T-cell (primary cell): Measurements from ENCODE around the gene GCSAML. TPM values are rescaled to one million over a fixed set of nuclear protein-coding genes. Genes with fewer than 3 reads are reported as not detected.
"Not testable (repeated sequence)": the region's sequence is repeated elsewhere in the genome, so short reads cannot be mapped to it uniquely, and the experiment has no call there.

ENCODE experiments used
- ATAC-seq, 4 experiments: fragments of 200-7000 bp in 3 of 4; fragments of 150-1000 bp in 1 of 4; cut with Tn5 transposase; replicated peaks in 1 of 4; 1 replicate in 3 of 4; 2 replicates in 1 of 4; pipeline ENCODE4 v1.10.0; 2021; ENCODE audit warnings: moderate library complexity in 3 of 4, mild to moderate bottlenecking in 2 of 4, moderate number of reproducible peaks in 1 of 4
- CTCF ChIA-PET, 2 donors: fragments of 300-600 bp; sonication (Branson Sonifier 250); formaldehyde crosslinking; loops; one replicate each; lab custom pipeline; 2022; ENCODE audit warnings: antibody characterized with exemption in 2 of 2; lab: Charles Lee
- POLR2A ChIA-PET, 2 donors: fragments of 300-600 bp; sonication (Branson Sonifier 250); formaldehyde crosslinking; loops; one replicate each; lab custom pipeline; 2022; ENCODE audit warnings: antibody characterized with exemption in 2 of 2; lab: Charles Lee
- DNase-seq, 35 experiments: peaks; one replicate each; pipeline versions ENCODE4 v3.0.0 to v3.0.0-alpha.2; 2013 to 2023
- H3K27ac ChIP-seq: one replicate; pipeline ENCODE4 v1.5.1; 2013; ENCODE audit warnings: low read length
- H3K27me3 ChIP-seq, 2 experiments: replicated peaks in 1 of 2; 1 replicate in 1 of 2; 2 replicates in 1 of 2; pipeline versions ENCODE4 v1.6.1 to v1.7.0; 2013; ENCODE audit warnings: low read length in 1 of 2, mixed read lengths in 1 of 2; ENCODE audit not compliant: control insufficient read depth in 2 of 2, insufficient read depth in 2 of 2; ENCODE audit errors: extremely low read depth in 1 of 2
- H3K36me3 ChIP-seq, 2 donors: 1 replicate in 1 of 2; 2 replicates in 1 of 2; pipeline versions ENCODE4 v1.6.1 to v1.7.0; 2013; ENCODE audit warnings: low read length in 1 of 2; ENCODE audit not compliant: control insufficient read depth in 2 of 2, insufficient read depth in 1 of 2; ENCODE audit errors: extremely low read depth in 1 of 2
- H3K4me1 ChIP-seq, 2 experiments: 1 replicate in 1 of 2; 2 replicates in 1 of 2; pipeline versions ENCODE4 v1.6.1 to v1.7.0; 2013; ENCODE audit warnings: low read length in 2 of 2, mixed read lengths in 1 of 2; ENCODE audit not compliant: insufficient read depth in 2 of 2, control insufficient read depth in 1 of 2; ENCODE audit errors: extremely low read depth in 1 of 2
- H3K4me3 ChIP-seq, 2 donors: 1 replicate in 1 of 2; 2 replicates in 1 of 2; pipeline versions ENCODE4 v1.5.1 to v1.7.0; 2013; ENCODE audit warnings: mild to moderate bottlenecking in 2 of 2, low read length in 1 of 2, moderate library complexity in 1 of 2; ENCODE audit not compliant: control insufficient read depth in 1 of 2; ENCODE audit errors: extremely low read depth in 1 of 2
- H3K9me3 ChIP-seq: 2 replicates; pipeline ENCODE4 v1.7.0; 2013
- H3K27ac Mint-ChIP-seq, 2 donors: one replicate each; pipeline ENCODE4 v1.8.0; 2020 to 2021; ENCODE audit warnings: mild to moderate bottlenecking in 2 of 2, mixed read lengths in 2 of 2
- H3K27me3 Mint-ChIP-seq, 2 donors: one replicate each; pipeline ENCODE4 v1.8.0; 2021 to 2022; ENCODE audit warnings: mixed read lengths in 2 of 2
- H3K36me3 Mint-ChIP-seq: one replicate; pipeline ENCODE4 v1.8.0; 2021; ENCODE audit warnings: mixed read lengths
- H3K4me1 Mint-ChIP-seq, 3 donors: one replicate each; pipeline ENCODE4 v1.8.0; 2020 to 2022; ENCODE audit warnings: mixed read lengths in 3 of 3, mild to moderate bottlenecking in 1 of 3
- H3K4me3 Mint-ChIP-seq, 3 donors: one replicate each; pipeline ENCODE4 v1.8.0; 2020 to 2022; ENCODE audit warnings: mild to moderate bottlenecking in 3 of 3, mixed read lengths in 3 of 3, moderate library complexity in 3 of 3
- H3K9me3 Mint-ChIP-seq, 3 donors: one replicate each; pipeline ENCODE4 v1.8.0; 2020 to 2022; ENCODE audit warnings: mixed read lengths in 3 of 3
- WGBS: methylation state at CpG from one replicate; pipeline ENCODE4 v1.1.5; 2013; ENCODE audit warnings: missing lambda C conversion rate; ENCODE audit not compliant: insufficient coverage; 5-methylcytosine and 5-hydroxymethylcytosine counted together
- total RNA-seq, 35 experiments: library from RNA in 6 of 35; stranded (reverse) in 6 of 35; fragments of 120-200 nt in 1 of 35; gene quantifications; one replicate each; pipeline versions ENCODE4 v1.2.1 to v1.2.4 and lab custom pipeline; 2013 to 2026

GCSAML gene
- total RNA-seq = under 1 TPM in 4 of 5 donors, not detected in 1; 0.26 to 0.85 (median 0.36) TPM
- not detected for total RNA-seq (2013)
- total RNA-seq (lab: John Stamatoyannopoulos, UW) = 0 to 4.3 (median 0.56) reads per million in 29 experiments

GRCh38 chr1:247548769-247549182 lies at the start of gene GCSAML:
Gene GCSAML, plus strand, starts transcription at chr1:247549134. Its CDS starts 58 bp downstream, at chr1:247549192.
- H3K4me3 Mint-ChIP-seq = no peak within 1 kb of the TSS
- no peak within 1 kb of the TSS for H3K27ac Mint-ChIP-seq
- Histone ChIP-seq H3K9me3 (no peaks in the 10 kb centered on the region), H3K36me3 (no peaks in the 10 kb centered on the region), H3K4me3 (no peak within 1 kb of the TSS), H3K27ac (no peak within 1 kb of the TSS), H3K4me1 (no peaks in the 10 kb centered on the region), H3K27me3 (peaks cover 0 to 3% of the 10 kb centered on the region in 2 experiments)
- ChIA-PET POLR2A (no interaction called here), CTCF (no interaction called here)
- H3K4me1 Mint-ChIP-seq = peaks cover 8 to 10% (median 8%) of the 10 kb centered on the region in 3 donors
- DNase-seq = no peak
- no peak for ATAC-seq
- peaks cover 18% of the 10 kb centered on the region in 2 donors for H3K27me3 Mint-ChIP-seq
- no peaks in the 10 kb centered on the region for H3K9me3 Mint-ChIP-seq
- WGBS = 9% methylated on average over 6 of the region's 13 CpGs
- no peaks in the 10 kb centered on the region for H3K36me3 Mint-ChIP-seq

DNA sequence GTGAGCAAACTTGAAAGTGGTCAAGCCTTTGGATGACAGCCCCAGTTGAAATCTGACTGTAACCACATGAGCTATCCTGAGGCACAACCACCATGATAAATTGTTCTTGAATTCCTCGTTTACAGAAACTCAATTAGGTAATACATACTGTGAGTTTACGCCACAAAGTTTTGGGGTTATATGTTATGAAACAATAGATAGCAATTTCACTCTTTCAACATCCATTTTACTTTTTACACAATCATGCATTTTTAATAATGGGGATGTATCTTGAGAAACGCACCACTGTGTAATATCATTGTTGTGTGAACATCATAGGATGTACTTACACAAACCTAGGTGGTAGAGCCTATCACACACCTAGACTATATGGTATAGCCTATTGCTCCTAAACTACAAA lies 48.1 kb upstream of the GCSAML start:
- H3K27ac ChIP-seq = no peak overlapping the region
- ATAC-seq = no peak

DNA sequence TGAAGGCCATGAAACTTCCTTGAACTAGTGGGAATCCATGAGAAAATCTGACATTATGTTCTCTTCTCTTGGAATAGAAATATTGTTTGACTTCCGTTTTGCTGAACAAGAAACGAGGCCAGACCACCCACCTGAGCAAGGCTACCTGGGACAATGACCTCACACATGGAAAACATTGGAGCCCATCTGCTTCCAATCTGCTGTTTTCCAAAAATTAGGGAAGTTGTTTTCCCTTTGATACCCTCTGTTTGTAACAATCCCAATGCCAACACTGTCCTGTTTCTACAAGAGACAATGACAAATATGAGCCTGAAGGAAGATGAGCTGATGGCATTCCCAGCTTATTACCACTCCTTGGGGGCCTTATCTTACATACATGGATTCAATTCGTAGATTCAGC lies 42.1 kb upstream of the GCSAML start:
- 50% methylated on average over 1 of the region's 3 CpGs for WGBS
- no peaks in the 10 kb centered on the region for H3K27me3 ChIP-seq
- POLR2A ChIA-PET = no interaction called here

More for the DNA sequence above, 48.1 kb upstream of the GCSAML start:
- H3K27me3 ChIP-seq = no peaks in the 10 kb centered on the region
- H3K4me1 ChIP-seq = no peaks in the 10 kb centered on the region
- no peaks in the 10 kb centered on the region for H3K9me3 ChIP-seq
- no peaks in the 10 kb centered on the region for H3K9me3 Mint-ChIP-seq
- DNase-seq = no peak
- CTCF ChIA-PET = no interaction called here
- POLR2A ChIA-PET = no interaction called here
- H3K27me3 Mint-ChIP-seq = peaks cover 7 to 14% of the 10 kb centered on the region in 2 donors
- H3K4me3 ChIP-seq = no peak overlapping the region
- H3K36me3 ChIP-seq = no peaks in the 10 kb centered on the region
- no peaks in the 10 kb centered on the region for H3K4me1 Mint-ChIP-seq
- WGBS = no CpG with 5 or more reads among the region's 3 CpGs
- no peaks in the 10 kb centered on the region for H3K36me3 Mint-ChIP-seq
- no peak overlapping the region for H3K27ac Mint-ChIP-seq
- no peak overlapping the region for H3K4me3 Mint-ChIP-seq

DNA sequence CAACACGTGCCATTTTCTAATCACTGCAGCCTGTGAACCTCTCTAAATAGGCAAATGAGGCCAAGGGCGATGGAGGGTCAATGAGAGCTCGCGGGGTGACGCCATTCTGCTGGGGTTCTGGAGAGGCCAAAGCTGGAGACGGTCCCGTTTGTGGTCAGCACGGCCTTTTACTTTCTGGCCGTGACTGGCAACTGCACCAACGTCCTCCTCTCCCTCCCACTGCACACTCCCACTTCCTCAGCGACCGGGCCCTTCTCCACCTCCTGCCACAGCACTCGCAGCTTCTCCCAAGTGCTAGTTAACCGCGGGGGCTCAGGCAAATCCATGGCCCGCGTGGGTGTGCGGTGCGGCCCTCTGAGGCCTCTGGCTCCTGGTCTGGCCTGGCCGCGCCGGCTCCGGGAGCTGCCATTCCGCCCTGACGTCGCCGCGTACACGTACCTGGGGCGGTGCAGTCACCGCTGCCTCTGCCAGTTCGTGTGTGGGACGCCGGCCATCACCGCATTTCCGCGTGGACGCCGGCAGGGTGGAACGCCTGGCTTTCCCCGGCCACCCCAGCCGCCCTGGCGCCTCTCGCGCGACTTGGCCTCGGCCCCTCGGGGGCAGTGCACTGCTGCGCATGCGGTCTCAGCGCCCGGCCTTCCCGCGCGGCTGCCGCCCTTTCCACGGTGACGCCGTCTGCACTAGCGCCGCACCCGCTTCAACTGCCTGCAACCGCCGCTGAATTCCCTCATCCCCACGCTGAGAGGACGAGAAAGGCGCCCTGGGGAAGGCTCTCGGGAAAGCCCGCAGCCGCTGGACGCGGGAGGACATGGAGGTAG lies 30.9 kb upstream of the GCSAML start:
- Histone ChIP-seq H3K27me3 (peaks cover 0 to 12% of the 10 kb centered on the region in 2 experiments), H3K4me1 (no peaks in the 10 kb centered on the region), H3K27ac (no peak overlapping the region), H3K4me3 (peak overlapping the region in 1 of 2 donors; percentile 17), H3K36me3 (no peaks in the 10 kb centered on the region), H3K9me3 (no peaks in the 10 kb centered on the region)
- 61% methylated on average over 63 of the region's 72 CpGs for WGBS
- Mint-ChIP-seq H3K9me3 (peaks cover 0 to 3% (median 0%) of the 10 kb centered on the region in 3 donors), H3K4me1 (no peaks in the 10 kb centered on the region), H3K36me3 (no peaks in the 10 kb centered on the region), H3K4me3 (no peak overlapping the region), H3K27ac (no peak overlapping the region), H3K27me3 (peaks cover 15% of the 10 kb centered on the region in 2 donors)
- ChIA-PET CTCF (no interaction called here), POLR2A (no interaction called here)
- DNase-seq = peak in 4 of 35 experiments; percentile 1 to 25 (median 8)
- peak in 3 of 4 experiments; percentile 23 to 45 (median 41) for ATAC-seq

More for the DNA sequence above, 42.1 kb upstream of the GCSAML start:
- DNase-seq (no peak), ATAC-seq (no peak)
- Histone ChIP-seq H3K36me3 (no peaks in the 10 kb centered on the region), H3K4me1 (no peaks in the 10 kb centered on the region), H3K4me3 (no peak overlapping the region), H3K27ac (no peak overlapping the region), H3K9me3 (no peaks in the 10 kb centered on the region)
- CTCF ChIA-PET = no interaction called here
- no peaks in the 10 kb centered on the region for H3K9me3 Mint-ChIP-seq
- H3K27me3 Mint-ChIP-seq = peaks cover 4 to 9% of the 10 kb centered on the region in 2 donors
- no peaks in the 10 kb centered on the region for H3K36me3 Mint-ChIP-seq
- no peak overlapping the region for H3K27ac Mint-ChIP-seq
- H3K4me3 Mint-ChIP-seq = no peak overlapping the region
- H3K4me1 Mint-ChIP-seq = no peaks in the 10 kb centered on the region

GRCh38 chr1:247518613-247518891 lies 30.4 kb upstream of the GCSAML start:
- CTCF ChIA-PET = interaction anchor here (0.6 to 1.0 kb wide), 2 partner anchors 128 kb away, joined by 4 to 5 read pairs; no protein-coding TSS in a partner anchor
- Histone ChIP-seq H3K36me3 (no peaks in the 10 kb centered on the region), H3K9me3 (no peaks in the 10 kb centered on the region), H3K27me3 (peaks cover 0 to 12% of the 10 kb centered on the region in 2 experiments), H3K4me3 (no peak overlapping the region), H3K27ac (no peak overlapping the region), H3K4me1 (no peaks in the 10 kb centered on the region)
- POLR2A ChIA-PET = no interaction called here
- H3K36me3 Mint-ChIP-seq = no peaks in the 10 kb centered on the region
- WGBS = 89% methylated on average over 19 of the region's 19 CpGs
- no peak for ATAC-seq
- H3K4me3 Mint-ChIP-seq = no peak overlapping the region
- peaks cover 15% of the 10 kb centered on the region in 2 donors for H3K27me3 Mint-ChIP-seq
- no peak overlapping the region for H3K27ac Mint-ChIP-seq
- H3K4me1 Mint-ChIP-seq = no peaks in the 10 kb centered on the region
- peaks cover 0 to 3% (median 0%) of the 10 kb centered on the region in 3 donors for H3K9me3 Mint-ChIP-seq
- DNase-seq = no peak

DNA sequence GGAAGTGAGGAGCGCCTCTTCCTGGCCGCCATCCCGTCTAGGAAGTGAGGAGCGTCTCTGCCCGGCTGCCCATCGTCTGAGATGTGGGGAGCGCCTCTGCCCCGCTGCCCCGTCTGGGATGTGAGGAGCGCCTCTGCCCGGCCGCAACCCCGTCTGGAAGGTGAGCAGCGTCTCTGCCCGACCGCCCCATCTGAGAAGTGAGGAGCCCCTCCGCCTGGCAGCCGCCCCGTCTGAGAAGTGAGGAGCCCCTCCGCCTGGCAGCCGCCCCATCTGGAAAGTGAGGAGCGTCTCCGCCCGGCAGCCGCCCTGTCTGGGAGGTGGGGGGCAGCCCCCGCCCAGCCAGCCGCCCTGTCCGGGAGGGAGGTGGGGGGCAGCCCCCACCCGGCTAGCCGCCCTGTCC lies 27.0 kb upstream of the GCSAML start:
- 90% methylated on average over 12 of the region's 30 CpGs for WGBS
- not testable (repeated sequence) for H3K27ac ChIP-seq

More for the DNA sequence above, 27.0 kb upstream of the GCSAML start:
- H3K4me1 ChIP-seq, H3K27ac Mint-ChIP-seq, H3K36me3 Mint-ChIP-seq, POLR2A ChIA-PET, ATAC-seq, DNase-seq, H3K9me3 Mint-ChIP-seq, CTCF ChIA-PET, H3K36me3 ChIP-seq, H3K4me3 ChIP-seq, H3K9me3 ChIP-seq, H3K4me3 Mint-ChIP-seq, H3K4me1 Mint-ChIP-seq: not testable (repeated sequence)
- peaks cover 0 to 12% of the 10 kb centered on the region in 2 experiments for H3K27me3 ChIP-seq
- peaks cover 11 to 13% of the 10 kb centered on the region in 2 donors for H3K27me3 Mint-ChIP-seq
